ENCODE data around the gene MINDY1. TPM values are rescaled to one million over a fixed set of nuclear protein-coding genes. Genes with fewer than 3 reads are reported as not detected.

Gene MINDY1
- total RNA-seq, 4 donors from 2014 or later: 45.5 to 63.2 (median 49.5) TPM

DNA sequence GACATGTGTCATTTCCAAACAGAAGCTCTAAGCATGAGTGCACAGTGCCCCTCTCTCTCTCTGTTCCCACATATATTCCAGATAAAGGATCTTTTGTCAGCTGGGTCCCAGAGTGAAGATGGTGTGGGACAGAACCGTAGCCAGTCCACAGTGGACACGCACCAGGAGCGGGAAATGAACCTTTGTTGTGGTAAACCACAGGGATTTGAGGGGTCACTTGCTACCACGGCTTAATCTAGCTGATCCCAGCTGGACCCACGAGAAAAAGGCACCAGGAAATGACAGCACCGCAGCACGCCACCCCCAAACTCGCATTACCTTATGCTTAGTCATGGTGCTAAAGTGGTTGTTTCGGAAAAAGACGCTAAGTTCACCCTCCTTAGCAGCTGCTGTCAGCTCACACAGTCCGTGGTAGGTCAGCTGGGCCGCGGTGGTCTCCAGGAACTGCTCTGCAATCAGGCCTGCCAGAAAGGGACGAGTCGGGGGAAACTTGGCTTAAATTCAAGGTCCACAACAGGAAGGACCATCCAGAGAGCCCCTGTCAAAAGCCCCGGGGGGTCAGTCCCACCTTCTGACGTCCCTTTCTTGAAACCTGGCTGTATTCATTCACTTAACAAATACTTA lies 7.5 kb downstream of the MINDY1 start:
- Histone ChIP-seq H3K4me3 (no peak overlapping the region), H3K27me3 (no peaks in the 10 kb centered on the region), H3K9me3 (no peaks in the 10 kb centered on the region), H3K4me1 (peaks cover 0 to 81% (median 30%) of the 10 kb centered on the region in 4 donors), H3K36me3 (peaks cover 0 to 63% (median 8%) of the 10 kb centered on the region in 3 donors), H3K27ac (peak overlapping the region; percentile 3 to 86 (median 66))
- TF ChIP-seq POLR2A (IDR thresholded peaks at IDR 0.05) (no peak), EP300 (IDR thresholded peaks at IDR 0.05) (no peak)
- TF ChIP-seq, protein P1, sequence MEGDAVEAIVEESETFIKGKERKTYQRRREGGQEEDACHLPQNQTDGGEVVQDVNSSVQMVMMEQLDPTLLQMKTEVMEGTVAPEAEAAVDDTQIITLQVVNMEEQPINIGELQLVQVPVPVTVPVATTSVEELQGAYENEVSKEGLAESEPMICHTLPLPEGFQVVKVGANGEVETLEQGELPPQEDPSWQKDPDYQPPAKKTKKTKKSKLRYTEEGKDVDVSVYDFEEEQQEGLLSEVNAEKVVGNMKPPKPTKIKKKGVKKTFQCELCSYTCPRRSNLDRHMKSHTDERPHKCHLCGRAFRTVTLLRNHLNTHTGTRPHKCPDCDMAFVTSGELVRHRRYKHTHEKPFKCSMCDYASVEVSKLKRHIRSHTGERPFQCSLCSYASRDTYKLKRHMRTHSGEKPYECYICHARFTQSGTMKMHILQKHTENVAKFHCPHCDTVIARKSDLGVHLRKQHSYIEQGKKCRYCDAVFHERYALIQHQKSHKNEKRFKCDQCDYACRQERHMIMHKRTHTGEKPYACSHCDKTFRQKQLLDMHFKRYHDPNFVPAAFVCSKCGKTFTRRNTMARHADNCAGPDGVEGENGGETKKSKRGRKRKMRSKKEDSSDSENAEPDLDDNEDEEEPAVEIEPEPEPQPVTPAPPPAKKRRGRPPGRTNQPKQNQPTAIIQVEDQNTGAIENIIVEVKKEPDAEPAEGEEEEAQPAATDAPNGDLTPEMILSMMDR (IDR thresholded peaks at IDR 0.05): no peak
- WGBS, 2 donors: 56 to 63% methylated on average over 14 to 17 of the region's 17 CpGs
- DNase-seq (ENCODE audit: low spot score in 2 of 2): no peak

DNA sequence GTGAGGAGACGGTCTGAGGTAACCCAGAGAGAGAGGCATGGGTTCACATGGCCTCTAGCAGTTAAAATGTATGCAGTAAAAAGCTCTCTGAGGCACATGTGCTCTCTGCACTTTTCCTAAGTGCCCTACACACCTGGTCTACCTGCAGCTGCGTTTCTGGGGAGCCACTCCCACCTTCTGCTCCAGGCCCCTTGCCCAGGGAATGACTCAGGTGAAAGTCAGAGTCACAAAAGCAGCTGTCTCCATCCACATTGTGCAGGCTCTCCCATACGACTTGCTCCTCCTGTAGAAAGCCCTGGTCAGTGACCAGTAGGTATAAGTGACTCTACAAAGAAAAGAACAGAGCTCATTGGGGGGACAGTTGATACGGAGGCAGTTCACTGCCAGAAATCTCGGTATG lies 8.8 kb downstream of the MINDY1 start:
- Histone ChIP-seq H3K27me3 (no peaks in the 10 kb centered on the region), H3K4me1 (peaks cover 0 to 74% (median 19%) of the 10 kb centered on the region in 4 donors), H3K4me3 (no peak overlapping the region), H3K36me3 (peaks cover 0 to 63% (median 8%) of the 10 kb centered on the region in 3 donors), H3K27ac (peak overlapping the region in 3 of 4 donors; percentile 14 to 86 (median 85)), H3K9me3 (no peaks in the 10 kb centered on the region)
- TF ChIP-seq, protein P1 (IDR thresholded peaks at IDR 0.05): no peak
- TF ChIP-seq EP300 (IDR thresholded peaks at IDR 0.05) (no peak), POLR2A (IDR thresholded peaks at IDR 0.05) (no peak)
- 70 to 77% methylated on average over 4 of the region's 5 CpGs for WGBS, 2 donors
- no peak for DNase-seq (ENCODE audit: low spot score in 2 of 2)

DNA sequence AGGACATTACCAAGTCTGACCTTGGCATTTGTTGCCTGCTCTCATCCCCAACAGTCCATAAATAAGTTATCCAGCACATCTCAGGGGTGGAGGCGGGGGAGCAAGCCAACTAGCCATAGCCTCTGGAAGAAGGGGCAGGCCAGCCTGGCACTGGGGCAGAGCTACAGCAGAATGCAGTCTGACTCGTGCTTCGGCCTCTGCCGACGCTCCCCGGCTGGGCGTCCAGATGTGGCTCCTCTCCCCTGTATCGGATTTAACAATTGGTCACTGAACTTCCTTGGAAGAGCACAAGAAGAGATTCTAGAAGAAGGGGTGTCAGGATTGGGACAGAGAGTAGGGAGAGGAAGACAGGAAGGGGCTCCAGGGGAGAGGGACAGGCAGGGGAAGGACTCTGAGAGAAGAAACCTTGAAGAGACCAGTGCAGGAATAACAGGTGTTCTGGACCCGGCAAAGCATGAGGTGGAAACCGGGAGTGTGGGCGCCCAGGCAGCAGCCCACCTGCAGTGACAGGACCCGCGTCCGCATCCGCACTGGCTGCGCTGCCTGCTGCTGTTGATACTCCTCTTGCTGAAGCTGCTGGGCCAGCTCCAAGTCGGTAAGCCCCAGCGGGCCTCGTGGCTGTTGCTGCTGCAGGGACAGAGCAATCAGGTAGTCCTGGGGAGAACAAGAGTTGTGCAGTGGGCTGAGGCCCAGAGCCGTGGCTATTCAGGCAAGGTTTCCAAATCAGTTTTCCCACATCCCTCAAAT lies 9.4 kb downstream of the MINDY1 start:
- peak overlapping the region in 3 of 4 donors; percentile 14 to 86 (median 85) for H3K27ac ChIP-seq
- peaks cover 0 to 72% (median 16%) of the 10 kb centered on the region in 4 donors for H3K4me1 ChIP-seq
- no peaks in the 10 kb centered on the region for H3K27me3 ChIP-seq
- DNase-seq (ENCODE audit: low spot score in 2 of 2): no peak
- H3K9me3 ChIP-seq: no peaks in the 10 kb centered on the region
- H3K36me3 ChIP-seq: peaks cover 0 to 61% (median 8%) of the 10 kb centered on the region in 3 donors
- H3K4me3 ChIP-seq: no peak overlapping the region
- WGBS, 2 donors: 85 to 91% methylated on average over 19 to 20 of the region's 20 CpGs
- TF ChIP-seq, protein P1 (IDR thresholded peaks at IDR 0.05): no peak
- TF ChIP-seq POLR2A (IDR thresholded peaks at IDR 0.05) (no peak), EP300 (IDR thresholded peaks at IDR 0.05) (no peak)

GRCh38 chr1:150995896-150996295 lies 10.8 kb downstream of the MINDY1 start:
- DNase-seq (ENCODE audit: low spot score in 2 of 2): peak in 1 of 2 donors; percentile 67
- Histone ChIP-seq H3K36me3 (peaks cover 0 to 47% (median 8%) of the 10 kb centered on the region in 3 donors), H3K4me1 (peaks cover 0 to 59% (median 11%) of the 10 kb centered on the region in 4 donors), H3K4me3 (peak overlapping the region in 1 of 4 donors; percentile 6), H3K27ac (peak overlapping the region; percentile 41 to 85 (median 66)), H3K27me3 (no peaks in the 10 kb centered on the region), H3K9me3 (no peaks in the 10 kb centered on the region)
- 24 to 27% methylated on average over 9 of the region's 9 CpGs for WGBS, 2 donors
- TF ChIP-seq, protein P1 (IDR thresholded peaks at IDR 0.05): peak; percentile 74 to 90 (median 87)
- TF ChIP-seq POLR2A (IDR thresholded peaks at IDR 0.05) (no peak), EP300 (IDR thresholded peaks at IDR 0.05) (peak in 1 of 2 donors; percentile 53)

- no peak for DNase-seq (ENCODE audit: low spot score in 2 of 2)
- Histone ChIP-seq H3K27me3 (no peaks in the 10 kb centered on the region), H3K36me3 (peaks cover 0 to 42% (median 8%) of the 10 kb centered on the region in 3 donors), H3K4me1 (peaks cover 0 to 59% (median 11%) of the 10 kb centered on the region in 4 donors), H3K4me3 (peak overlapping the region in 1 of 4 donors; percentile 6), H3K27ac (peak overlapping the region; percentile 41 to 85 (median 66)), H3K9me3 (no peaks in the 10 kb centered on the region)
- 40 to 48% methylated on average over 4 of the region's 4 CpGs for WGBS, 2 donors
- TF ChIP-seq, protein P1 (IDR thresholded peaks at IDR 0.05): no peak
- no peak for TF ChIP-seq EP300 (IDR thresholded peaks at IDR 0.05)
- no peak for TF ChIP-seq POLR2A (IDR thresholded peaks at IDR 0.05)
These were observed 11.2 kb downstream of the MINDY1 start for GRCh38 chr1:150995460-150995859.

All from tibial nerve (tissue), 4 donors.